GM20431 (cell line): ENCODE data around the gene CHST8.

Source experiments
- in situ Hi-C: fragments of 300-500 bp; cut with MseI, MboI; formaldehyde crosslinking; loops from one replicate; pipeline ENCODE4 v1.15.0; 2020; ENCODE audit warnings: low sequenced_read_pairs; ENCODE audit not compliant: unreplicated experiment

Gene CHST8

DNA sequence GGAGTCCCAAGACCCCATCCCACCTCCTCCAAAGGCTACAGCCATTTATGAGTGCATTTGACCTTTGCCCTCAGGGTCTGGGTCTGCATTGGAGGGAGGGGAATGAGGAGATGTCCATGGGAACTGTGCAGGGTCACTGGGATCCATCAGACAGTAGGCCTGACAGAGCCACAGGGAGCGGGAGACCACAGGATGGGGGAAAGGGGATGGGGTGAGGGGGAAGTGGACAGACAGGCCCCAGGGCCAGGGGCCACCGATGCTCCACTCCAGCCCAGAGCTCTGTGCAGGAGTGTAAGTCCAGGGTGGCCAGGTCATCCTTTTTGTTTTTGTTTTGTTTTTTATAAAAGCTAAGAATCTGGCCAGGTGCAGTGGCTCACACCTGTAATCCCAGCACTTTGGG lies 82.5 kb downstream of the CHST8 start:
- in situ Hi-C loops = no loop called here

DNA sequence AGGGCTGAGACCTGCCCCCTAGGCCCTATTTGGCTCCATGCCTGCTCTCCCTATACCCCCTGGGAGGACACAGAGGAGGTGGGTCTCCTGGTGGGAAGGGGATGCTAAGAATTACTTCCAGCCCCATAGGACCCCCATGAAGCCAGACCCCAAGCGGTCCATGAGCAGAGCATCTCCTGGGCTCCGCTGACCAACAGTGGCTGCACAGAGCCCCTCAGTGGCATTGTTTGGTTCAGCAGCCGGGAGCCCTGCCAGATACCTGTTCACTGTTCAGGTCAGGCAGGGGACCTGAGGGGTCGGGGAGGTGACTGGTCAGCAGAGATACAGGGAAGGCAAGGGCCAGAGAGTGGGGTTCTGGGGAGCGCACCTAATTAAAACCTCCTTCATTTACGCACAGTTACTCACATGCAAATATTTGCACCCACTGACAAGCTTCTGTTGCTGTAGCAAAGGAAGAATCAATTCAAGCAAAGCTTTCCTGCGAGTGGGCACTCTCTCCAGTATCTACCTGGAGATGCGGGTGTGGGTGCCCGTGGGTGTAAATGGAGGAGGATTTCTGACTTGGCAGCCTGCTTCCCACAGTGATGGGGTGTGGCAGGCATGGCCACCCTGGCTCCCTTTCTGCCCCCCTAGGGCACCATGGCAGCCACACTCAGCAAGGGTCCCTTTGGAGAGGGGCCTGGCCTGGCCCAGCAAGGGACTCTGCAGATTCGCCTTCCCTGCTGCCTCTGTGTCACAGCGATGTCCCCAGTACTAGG lies 83.5 kb downstream of the CHST8 start:
- in situ Hi-C loops = no loop called here

GRCh38 chr19:33705860-33706259 lies 84.1 kb downstream of the CHST8 start:
- in situ Hi-C loops = no loop called here

GRCh38 chr19:33706631-33707030 lies 84.9 kb downstream of the CHST8 start:
- in situ Hi-C loops = no loop called here

DNA sequence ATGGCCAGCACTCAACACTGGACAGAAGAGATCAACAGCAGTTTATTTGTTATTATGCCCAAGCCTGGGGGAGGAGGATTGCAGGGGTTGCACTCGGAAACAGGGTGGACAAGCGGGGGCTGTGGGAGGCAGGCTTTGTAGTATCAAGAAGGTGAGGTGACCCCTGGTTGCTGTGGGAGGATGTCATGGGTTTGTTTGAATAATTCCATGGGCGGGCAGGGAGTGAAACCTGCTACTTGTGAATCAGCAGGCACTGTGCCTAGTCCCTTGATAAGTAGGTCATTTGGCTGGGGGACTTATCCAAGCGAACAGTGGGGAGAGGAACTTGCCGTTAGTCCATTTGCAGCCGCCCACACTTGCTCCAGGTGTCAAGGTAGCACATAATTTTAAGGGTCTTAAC lies 90.5 kb downstream of the CHST8 start:
- in situ Hi-C loops = no loop called here

GRCh38 chr19:33713194-33713593 lies 91.4 kb downstream of the CHST8 start:
- in situ Hi-C loops = no loop called here

DNA sequence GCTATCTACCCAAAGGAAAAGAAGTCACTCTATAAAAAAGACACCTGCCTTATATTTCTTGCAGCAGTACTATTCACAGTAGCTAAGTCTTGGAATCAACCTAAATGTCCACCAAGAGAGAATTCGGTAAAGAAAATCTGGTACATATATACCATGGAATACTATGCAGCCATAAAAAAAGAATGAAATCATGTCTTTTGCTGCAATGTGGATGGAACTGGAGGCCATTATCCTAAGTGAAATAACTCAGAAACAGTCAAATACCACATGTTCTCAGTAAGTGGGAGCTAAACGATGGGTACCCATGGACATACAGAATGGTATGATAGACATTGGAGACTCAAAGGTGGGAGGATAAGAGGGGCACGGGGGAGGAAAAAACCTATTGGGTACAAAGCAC lies 92.4 kb downstream of the CHST8 start:
- in situ Hi-C loops = no loop called here

- in situ Hi-C loops = no loop called here
Measured at GRCh38 chr19:33715462-33715861, 93.7 kb downstream of the CHST8 start.

- in situ Hi-C loops = no loop called here
Measured at GRCh38 chr19:33717878-33718277, 96.1 kb downstream of the CHST8 start.

DNA sequence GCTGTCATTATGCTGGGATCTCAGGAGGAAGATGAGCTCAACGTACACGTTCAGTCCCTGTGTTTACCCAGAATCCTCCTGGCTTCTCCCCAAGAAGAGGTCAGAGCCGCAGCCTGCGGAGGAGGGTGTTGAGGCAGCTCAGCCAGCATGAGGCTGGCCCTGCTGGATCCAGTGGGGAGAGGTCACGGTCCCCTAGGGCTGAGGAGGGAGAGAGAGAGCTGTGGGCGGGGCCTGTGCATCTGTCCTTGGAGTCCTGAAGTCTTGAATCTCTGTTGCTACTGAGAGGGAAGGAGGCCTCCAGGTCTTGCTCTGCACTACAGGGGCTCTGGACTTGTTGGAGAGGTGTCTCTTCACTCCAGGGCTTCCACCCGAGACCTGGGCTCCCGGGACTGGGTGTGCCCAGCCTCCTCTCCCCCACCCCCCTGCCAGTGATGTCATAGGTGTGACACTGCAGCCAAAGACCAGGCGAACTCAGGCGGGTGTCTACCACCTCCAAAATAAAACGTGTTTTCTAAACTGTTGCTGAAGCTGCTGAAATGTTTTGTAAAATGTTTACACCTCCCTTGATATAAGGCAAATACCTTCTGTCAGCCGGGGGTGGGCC lies 97.0 kb downstream of the CHST8 start:
- in situ Hi-C loops = no loop called here

DNA sequence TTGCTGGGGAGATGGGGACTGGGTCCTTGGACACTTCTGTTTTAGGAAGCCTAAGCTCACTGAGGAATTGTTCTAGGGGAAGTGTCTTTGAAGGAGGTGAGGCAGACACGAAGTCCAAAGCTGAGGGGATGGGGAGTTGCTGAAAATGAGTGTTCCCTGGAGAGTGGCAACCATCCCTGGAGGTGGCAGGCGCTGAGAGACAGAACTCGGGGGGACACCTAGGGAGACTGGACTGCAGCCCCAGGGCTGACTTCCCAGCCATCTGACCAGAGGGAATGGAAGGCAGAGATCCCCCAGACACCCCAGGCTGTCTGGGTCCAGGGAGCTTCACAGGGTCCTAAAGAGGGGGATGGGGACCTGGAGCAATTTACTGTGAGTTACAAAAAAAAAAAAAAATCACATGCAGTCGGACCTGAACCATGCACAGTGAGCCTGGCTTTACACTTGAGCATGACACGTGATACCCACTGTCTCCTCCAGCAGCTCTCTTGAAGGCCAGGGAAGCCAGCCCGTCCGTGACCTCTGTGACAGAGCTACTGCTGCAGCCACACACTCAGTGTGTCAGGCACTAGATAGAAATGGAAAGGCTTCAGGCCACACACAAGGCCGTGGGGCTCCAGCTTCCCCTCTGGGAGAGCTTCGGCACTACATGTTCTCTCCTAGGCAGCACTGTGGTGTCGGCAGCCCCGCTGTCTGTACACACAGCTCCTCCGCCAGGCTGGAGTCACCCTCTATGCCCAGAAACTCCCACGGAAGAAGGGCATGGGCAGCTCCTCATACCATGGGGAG lies 97.8 kb downstream of the CHST8 start:
- in situ Hi-C loops = no loop called here

DNA sequence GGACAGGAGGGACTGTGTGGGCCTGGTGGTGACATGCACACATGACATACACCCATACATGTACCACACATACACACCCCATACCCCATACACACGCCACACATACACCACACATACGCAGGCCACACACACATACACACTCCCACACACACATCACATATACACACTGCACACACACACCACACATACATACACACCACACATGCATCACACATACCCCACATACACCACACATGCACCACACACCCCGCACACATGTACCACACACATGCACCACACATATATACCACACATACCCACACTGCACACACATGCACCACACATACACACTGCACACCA lies 98.4 kb downstream of the CHST8 start:
- in situ Hi-C loops = no loop called here

- in situ Hi-C loops = no loop called here
Measured at GRCh38 chr19:33720691-33721682, 99.2 kb downstream of the CHST8 start.

DNA sequence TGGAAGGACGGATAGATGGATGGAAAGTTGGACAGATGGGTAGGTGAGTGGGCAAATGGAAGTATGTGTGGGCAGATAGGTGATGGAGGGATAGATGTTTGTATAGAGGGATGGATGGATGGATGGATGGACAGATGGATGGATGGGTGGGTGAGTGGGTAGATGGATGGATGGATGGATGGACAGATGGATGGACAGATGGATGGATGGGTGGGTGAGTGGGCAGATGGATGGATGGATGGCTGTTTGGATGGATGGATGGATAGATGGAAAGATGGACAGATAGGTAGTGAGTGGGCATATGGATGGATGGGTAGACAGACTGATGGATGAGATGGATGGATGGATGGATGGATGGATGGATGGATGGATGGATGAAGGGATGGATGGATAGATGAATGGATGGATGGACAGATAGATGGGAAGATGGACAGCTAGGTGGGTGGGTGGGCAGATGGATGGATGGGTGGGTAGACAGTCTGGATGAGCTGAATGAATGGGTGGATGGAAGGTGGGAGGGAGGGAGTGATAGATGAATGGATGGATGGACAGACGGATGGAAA lies 100.1 kb downstream of the CHST8 start:
- in situ Hi-C loops = no loop called here

DNA sequence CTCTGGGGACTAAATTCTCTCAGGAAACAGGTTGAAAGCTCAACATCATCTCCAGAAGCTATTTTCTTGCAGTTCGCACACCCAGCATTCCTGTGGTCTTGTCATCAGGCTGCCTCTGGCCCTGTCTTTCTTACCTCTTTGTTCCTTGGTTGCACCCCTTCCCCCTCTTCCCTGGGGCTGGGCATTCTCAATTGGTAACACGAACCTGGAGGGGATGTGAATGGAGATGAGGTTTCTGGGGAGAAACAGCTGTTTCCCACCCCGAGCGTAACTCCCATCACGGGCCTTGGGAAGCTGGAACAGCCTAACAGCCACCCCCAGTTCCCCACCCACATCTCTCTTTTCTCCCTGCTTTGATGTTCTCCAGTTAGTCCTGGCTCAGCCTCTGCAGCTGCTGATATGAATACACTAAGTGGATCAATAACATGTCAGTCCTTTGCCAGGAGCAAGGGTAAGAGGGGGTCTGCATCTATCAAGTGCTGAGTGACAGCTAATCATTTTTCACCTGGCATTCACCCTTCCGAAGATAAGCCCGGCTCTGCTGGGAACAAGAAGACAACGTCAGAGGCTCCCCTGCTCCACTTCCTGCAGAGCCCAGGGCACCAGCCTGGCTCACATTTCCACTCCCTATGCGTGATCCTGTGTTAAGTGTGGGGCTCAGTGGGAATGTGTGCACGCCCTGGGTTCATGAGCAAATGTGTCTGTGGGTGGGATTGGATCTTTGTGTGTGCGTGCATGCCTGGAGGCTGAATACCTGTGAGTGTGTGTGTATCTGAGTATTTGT lies 100.9 kb downstream of the CHST8 start:
- in situ Hi-C loops = no loop called here

DNA sequence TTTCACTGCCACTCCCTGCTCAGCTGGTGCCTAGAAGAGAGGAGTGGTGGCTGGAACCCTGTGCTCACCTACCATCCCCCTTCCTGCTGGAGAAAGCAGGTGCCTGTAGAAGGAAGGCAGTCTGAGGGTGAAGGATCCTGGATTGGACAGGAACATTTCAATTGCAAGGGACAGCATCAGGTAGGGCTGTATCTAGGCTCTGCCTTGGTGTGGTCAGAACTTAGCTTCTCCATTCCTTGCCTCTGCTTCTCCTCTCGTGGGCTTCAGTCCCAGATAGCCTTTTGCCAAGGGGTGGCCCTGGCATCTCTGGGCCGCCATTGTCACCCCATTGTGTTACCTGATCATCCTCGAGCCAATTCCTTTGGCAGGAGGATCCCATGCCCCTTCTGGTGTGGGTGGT lies 101.8 kb downstream of the CHST8 start:
- in situ Hi-C loops = no loop called here

- in situ Hi-C loops = no loop called here
Measured at GRCh38 chr19:33724021-33724720, 102.4 kb downstream of the CHST8 start.

GRCh38 chr19:33724721-33725060 lies 102.9 kb downstream of the CHST8 start:
- in situ Hi-C loops = no loop called here

DNA sequence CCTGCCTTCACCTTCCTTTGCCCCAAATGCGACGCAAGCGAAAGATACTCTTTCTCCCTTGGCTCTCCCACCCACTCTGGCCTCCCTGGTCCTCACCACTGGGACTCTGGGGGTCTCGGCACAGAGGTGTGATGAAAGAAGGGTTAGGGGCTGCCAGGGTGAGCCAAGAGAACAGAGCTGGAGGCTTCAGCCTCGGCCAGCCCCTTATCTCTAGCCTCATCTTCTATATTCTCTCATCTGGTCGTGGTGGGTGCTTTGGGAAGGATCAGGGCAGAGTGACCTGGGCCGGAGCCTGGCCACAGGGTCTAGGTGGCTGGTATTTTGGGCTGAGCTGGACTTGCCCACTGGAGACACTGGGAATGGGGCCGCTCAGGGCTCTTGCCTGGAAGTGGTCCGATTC lies 103.8 kb downstream of the CHST8 start:
- in situ Hi-C loops = no loop called here
